ENCODE data around the gene MCTP2.

MCTP2 gene

GRCh38 chr15:94354655-94355054 is 123.3 kb downstream of the MCTP2 start:
- no peak for DNase-seq

GRCh38 chr15:94359716-94360115 is 128.4 kb downstream of the MCTP2 start:
- DNase-seq: no peak

GRCh38 chr15:94360251-94360685 is 128.9 kb downstream of the MCTP2 start:
- DNase-seq: no peak

- no peak for DNase-seq
These were observed 131.2 kb downstream of the MCTP2 start for GRCh38 chr15:94362385-94363092.

GRCh38 chr15:94363382-94363781 is 132.0 kb downstream of the MCTP2 start:
- no peak for DNase-seq

- no peak for DNase-seq
These were observed 135.4 kb downstream of the MCTP2 start for GRCh38 chr15:94366781-94367180.

- no peak for DNase-seq
These were observed 136.6 kb downstream of the MCTP2 start for GRCh38 chr15:94367726-94368535.

- no peak for DNase-seq
These were observed 139.0 kb downstream of the MCTP2 start for GRCh38 chr15:94370206-94370935.

- no peak for DNase-seq
These were observed 139.6 kb downstream of the MCTP2 start for GRCh38 chr15:94370936-94371285.

- DNase-seq: no peak
These were observed 141.5 kb downstream of the MCTP2 start for GRCh38 chr15:94372821-94373220.

GRCh38 chr15:94375997-94376396 is 144.6 kb downstream of the MCTP2 start:
- DNase-seq: no peak

GRCh38 chr15:94379986-94380385 is 148.6 kb downstream of the MCTP2 start:
- no peak for DNase-seq

GRCh38 chr15:94380798-94381197 is 149.4 kb downstream of the MCTP2 start:
- DNase-seq: no peak

- no peak for DNase-seq
These were observed 150.0 kb downstream of the MCTP2 start for GRCh38 chr15:94381384-94381783.

- no peak for DNase-seq
These were observed 151.7 kb downstream of the MCTP2 start for GRCh38 chr15:94383041-94383440.

GRCh38 chr15:94383706-94384105 is 152.3 kb downstream of the MCTP2 start:
- DNase-seq: no peak

GRCh38 chr15:94385441-94385840 is 154.1 kb downstream of the MCTP2 start:
- no peak for DNase-seq

- no peak for DNase-seq
These were observed 155.0 kb downstream of the MCTP2 start for GRCh38 chr15:94386351-94386750.

- DNase-seq: no peak
These were observed 156.1 kb downstream of the MCTP2 start for GRCh38 chr15:94387442-94387841.

GRCh38 chr15:94387849-94388441 is 156.6 kb downstream of the MCTP2 start:
- peak in 1 of 2 donors; percentile 1 for DNase-seq

- no peak for DNase-seq
These were observed 164.3 kb downstream of the MCTP2 start for GRCh38 chr15:94395640-94396039.

GRCh38 chr15:94397337-94397736 is 166.0 kb downstream of the MCTP2 start:
- no peak for DNase-seq

GRCh38 chr15:94398001-94398400 is 166.6 kb downstream of the MCTP2 start:
- no peak for DNase-seq
